Gastrocnemius medialis (tissue), 4 donors: ENCODE measurements around the gene SLC35B4. TPM values are rescaled to one million over a fixed set of nuclear protein-coding genes. Genes with fewer than 3 reads are reported as not detected.

ENCODE experiments used
- ATAC-seq, 2 donors: fragments of 150-250 bp; one replicate each; pipeline ENCODE4 v1.9.1; 2016
- DNase-seq, 2 donors: peaks; one replicate each; pipeline ENCODE4 v3.0.0-alpha.2; 2019
- H3K27ac ChIP-seq, 4 donors: fragments of 200-600 bp; sonication (generic); 1 replicate in 1 of 4; 2 replicates in 3 of 4; pipeline ENCODE4 v1.5.1; 2016 to 2018; ENCODE audit warnings: mild to moderate bottlenecking in 2 of 4, moderate library complexity in 1 of 4
- H3K27me3 ChIP-seq, 3 donors: fragments of 200-600 bp; sonication (generic) in 2 of 3; 1 replicate in 1 of 3; 2 replicates in 2 of 3; pipeline versions ENCODE4 v1.5.1 to v1.6.0; 2016 to 2019; ENCODE audit warnings: mild to moderate bottlenecking in 1 of 3, moderate library complexity in 1 of 3
- H3K36me3 ChIP-seq, 2 donors: fragments of 200-600 bp; sonication (generic) in 1 of 2; one replicate each; pipeline ENCODE4 v1.5.1; 2017 to 2018
- H3K4me1 ChIP-seq, 2 donors: fragments of 200-600 bp; sonication (generic) in 1 of 2; one replicate each; pipeline ENCODE4 v1.5.1; 2016 to 2017; ENCODE audit warnings: mild to moderate bottlenecking in 2 of 2
- H3K4me3 ChIP-seq, 4 donors: fragments of 200-600 bp; sonication (generic) in 3 of 4; 1 replicate in 1 of 4; 2 replicates in 3 of 4; pipeline ENCODE4 v1.5.1; 2016 to 2019; ENCODE audit warnings: mild to moderate bottlenecking in 2 of 4
- H3K9me3 ChIP-seq, 3 donors: fragments of 200-600 bp; sonication (generic) in 2 of 3; 1 replicate in 1 of 3; 2 replicates in 2 of 3; pipeline ENCODE4 v1.5.1; 2016 to 2019
- POLR2A ChIP-seq, 2 donors: fragments of 450-650 bp; IDR thresholded peaks; one replicate each; pipeline ENCODE4 v1.6.1; 2017; ENCODE audit warnings: antibody characterized with exemption in 2 of 2, mild to moderate bottlenecking in 2 of 2, moderate library complexity in 2 of 2
- in situ Hi-C, 4 donors: fragments of 200-750 bp; cut with MboI; loops; one replicate each; pipeline versions ENCODE4 v1.15.0 to v1.8.0; 2017; ENCODE audit warnings: low sequenced_read_pairs in 4 of 4
- intact Hi-C: fragments of 100-400 bp; cut with DNase I; formaldehyde crosslinking; loops from one replicate; pipeline ENCODE4 v1.15.1; 2023; ENCODE audit warnings: low total_unique reads
- total RNA-seq, 4 donors: library from RNA; depleted of rRNA; stranded (reverse); fragments of >200 nt; gene quantifications; one replicate each; pipeline versions ENCODE4 v1.1.0 to v1.2.3, GENCODE V29; 2016
- TF ChIP-seq, protein P1 (sequence below), 5 experiments: fragments of 450-650 bp in 3 of 5; fragments of 200-600 bp in 2 of 5; sonication (generic) in 2 of 5; IDR thresholded peaks in 4 of 5; conservative IDR thresholded peaks in 1 of 5; 1 replicate in 4 of 5; 2 replicates in 1 of 5; pipeline ENCODE4 v1.5.1; 2016 to 2019; ENCODE audit warnings: antibody characterized with exemption in 5 of 5, mild to moderate bottlenecking in 3 of 5, moderate library complexity in 3 of 5

Gene SLC35B4
- total RNA-seq, 4 donors from 2014 or later = 1.7 to 5.0 (median 2.3) TPM

DNA sequence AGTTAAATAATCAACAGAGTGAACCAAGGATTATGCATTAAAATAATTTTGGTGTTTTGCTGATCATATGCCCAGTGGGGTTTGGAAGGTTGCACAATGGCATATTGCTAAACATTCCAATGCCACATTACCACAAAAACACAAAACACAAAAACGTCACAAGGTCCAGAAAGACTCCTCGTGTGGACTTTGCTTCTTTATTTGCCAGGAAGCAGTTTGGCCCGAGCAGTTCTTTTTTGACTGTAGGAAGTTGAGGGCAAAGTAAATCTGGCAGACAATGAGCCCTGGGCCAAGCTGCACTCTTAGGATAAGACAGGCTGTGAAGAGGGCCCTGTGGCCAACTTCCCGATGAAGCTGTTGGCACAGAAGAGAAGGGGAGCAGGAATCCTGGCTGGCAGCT is 39.2 kb upstream of the SLC35B4 start:
- H3K27ac ChIP-seq = no peak overlapping the region
- H3K4me3 ChIP-seq = no peak overlapping the region
- H3K36me3 ChIP-seq = no peaks in the 10 kb centered on the region
- in situ Hi-C loops = no loop called here
- no peaks in the 10 kb centered on the region for H3K27me3 ChIP-seq
- no peaks in the 10 kb centered on the region for H3K4me1 ChIP-seq
- intact Hi-C loops = no loop called here
- no peak for DNase-seq
- TF ChIP-seq POLR2A (IDR thresholded peaks at IDR 0.05) = no peak
- TF ChIP-seq, protein P1, sequence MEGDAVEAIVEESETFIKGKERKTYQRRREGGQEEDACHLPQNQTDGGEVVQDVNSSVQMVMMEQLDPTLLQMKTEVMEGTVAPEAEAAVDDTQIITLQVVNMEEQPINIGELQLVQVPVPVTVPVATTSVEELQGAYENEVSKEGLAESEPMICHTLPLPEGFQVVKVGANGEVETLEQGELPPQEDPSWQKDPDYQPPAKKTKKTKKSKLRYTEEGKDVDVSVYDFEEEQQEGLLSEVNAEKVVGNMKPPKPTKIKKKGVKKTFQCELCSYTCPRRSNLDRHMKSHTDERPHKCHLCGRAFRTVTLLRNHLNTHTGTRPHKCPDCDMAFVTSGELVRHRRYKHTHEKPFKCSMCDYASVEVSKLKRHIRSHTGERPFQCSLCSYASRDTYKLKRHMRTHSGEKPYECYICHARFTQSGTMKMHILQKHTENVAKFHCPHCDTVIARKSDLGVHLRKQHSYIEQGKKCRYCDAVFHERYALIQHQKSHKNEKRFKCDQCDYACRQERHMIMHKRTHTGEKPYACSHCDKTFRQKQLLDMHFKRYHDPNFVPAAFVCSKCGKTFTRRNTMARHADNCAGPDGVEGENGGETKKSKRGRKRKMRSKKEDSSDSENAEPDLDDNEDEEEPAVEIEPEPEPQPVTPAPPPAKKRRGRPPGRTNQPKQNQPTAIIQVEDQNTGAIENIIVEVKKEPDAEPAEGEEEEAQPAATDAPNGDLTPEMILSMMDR (IDR thresholded peaks at IDR 0.05 in 4 of 5, conservative IDR thresholded peaks at IDR 0.05 in 1 of 5) = no peak
- no peak for ATAC-seq
- H3K9me3 ChIP-seq = no peaks in the 10 kb centered on the region

DNA sequence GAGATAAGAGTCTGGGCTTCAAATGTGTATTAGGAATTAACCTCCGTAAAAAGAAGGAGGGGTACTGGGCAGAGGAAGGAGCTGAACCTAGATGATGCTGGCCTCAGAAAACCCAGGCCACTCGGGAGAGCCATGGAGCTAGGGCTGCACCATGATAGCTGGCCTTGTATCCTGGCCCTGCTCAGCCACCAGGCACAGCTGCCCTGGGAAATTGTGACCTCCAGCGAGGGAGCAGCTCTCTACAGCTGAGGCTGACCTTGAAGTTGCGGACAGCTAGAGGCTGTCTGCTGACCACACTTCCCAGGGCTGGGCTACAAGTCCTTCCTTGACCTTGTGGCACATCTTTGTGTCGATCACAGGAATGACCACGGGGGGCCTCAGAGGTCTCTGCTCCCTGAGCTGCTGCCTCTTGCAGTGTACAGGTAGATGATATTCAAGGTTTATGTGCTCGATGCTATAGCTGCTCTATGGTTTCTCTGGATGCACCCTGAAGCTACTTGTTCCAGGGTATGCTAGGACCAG is 38.3 kb upstream of the SLC35B4 start:
- no peak overlapping the region for H3K4me3 ChIP-seq
- H3K9me3 ChIP-seq = no peaks in the 10 kb centered on the region
- in situ Hi-C loops = no loop called here
- H3K36me3 ChIP-seq = no peaks in the 10 kb centered on the region
- TF ChIP-seq, protein P1 (IDR thresholded peaks at IDR 0.05 in 4 of 5, conservative IDR thresholded peaks at IDR 0.05 in 1 of 5) = no peak
- TF ChIP-seq POLR2A (IDR thresholded peaks at IDR 0.05) = no peak
- H3K27me3 ChIP-seq = no peaks in the 10 kb centered on the region
- intact Hi-C loops = no loop called here
- H3K4me1 ChIP-seq = no peaks in the 10 kb centered on the region
- DNase-seq (no peak), ATAC-seq (no peak)
- H3K27ac ChIP-seq = no peak overlapping the region

DNA sequence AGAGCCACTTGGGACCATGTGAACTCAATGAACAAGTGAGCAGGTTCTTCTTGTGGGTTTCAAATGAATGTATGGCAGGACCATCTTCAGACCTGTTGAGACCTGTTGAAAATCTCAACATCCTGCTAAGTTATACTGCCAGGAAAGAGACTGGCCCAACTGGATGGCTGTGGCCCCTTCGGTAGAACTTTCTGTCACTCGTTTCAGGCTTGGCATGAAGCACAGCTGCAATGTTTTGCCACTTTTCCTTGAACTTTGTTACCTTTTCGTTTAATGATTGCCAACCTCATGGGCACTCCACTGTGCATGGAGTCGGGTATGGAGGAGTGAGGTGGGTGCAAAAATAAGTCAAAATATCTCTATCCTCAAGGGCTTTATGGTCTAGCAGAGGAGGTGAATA is 36.7 kb upstream of the SLC35B4 start:
- H3K36me3 ChIP-seq = no peaks in the 10 kb centered on the region
- TF ChIP-seq, protein P1 (IDR thresholded peaks at IDR 0.05 in 4 of 5, conservative IDR thresholded peaks at IDR 0.05 in 1 of 5) = no peak
- TF ChIP-seq POLR2A (IDR thresholded peaks at IDR 0.05) = no peak
- DNase-seq (no peak), ATAC-seq (no peak)
- H3K27ac ChIP-seq = no peak overlapping the region
- H3K4me1 ChIP-seq = no peaks in the 10 kb centered on the region
- no peak overlapping the region for H3K4me3 ChIP-seq
- H3K27me3 ChIP-seq = no peaks in the 10 kb centered on the region
- intact Hi-C loops = no loop called here
- in situ Hi-C loops = no loop called here
- H3K9me3 ChIP-seq = no peaks in the 10 kb centered on the region

GRCh38 chr7:134351424-134351823 is 34.7 kb upstream of the SLC35B4 start:
- DNase-seq (no peak), ATAC-seq (no peak)
- Histone ChIP-seq H3K36me3 (no peaks in the 10 kb centered on the region), H3K9me3 (no peaks in the 10 kb centered on the region), H3K27me3 (no peaks in the 10 kb centered on the region), H3K27ac (no peak overlapping the region), H3K4me3 (no peak overlapping the region), H3K4me1 (no peaks in the 10 kb centered on the region)
- in situ Hi-C loops (no loop called here), intact Hi-C loops (no loop called here)
- TF ChIP-seq, protein P1 (IDR thresholded peaks at IDR 0.05 in 4 of 5, conservative IDR thresholded peaks at IDR 0.05 in 1 of 5) = no peak
- TF ChIP-seq POLR2A (IDR thresholded peaks at IDR 0.05) = no peak

- H3K27me3 ChIP-seq = peaks cover 0 to 2% (median 0%) of the 10 kb centered on the region in 3 donors
- H3K27ac ChIP-seq = no peak overlapping the region
- in situ Hi-C loops = no loop called here
- ATAC-seq (no peak), DNase-seq (no peak)
- H3K9me3 ChIP-seq = no peaks in the 10 kb centered on the region
- H3K4me3 ChIP-seq = no peak overlapping the region
- H3K36me3 ChIP-seq = no peaks in the 10 kb centered on the region
- TF ChIP-seq POLR2A (IDR thresholded peaks at IDR 0.05) = no peak
- TF ChIP-seq, protein P1 (IDR thresholded peaks at IDR 0.05 in 4 of 5, conservative IDR thresholded peaks at IDR 0.05 in 1 of 5) = no peak
- intact Hi-C loops = no loop called here
- no peaks in the 10 kb centered on the region for H3K4me1 ChIP-seq
Measured at GRCh38 chr7:134350709-134351108, 34.0 kb upstream of the SLC35B4 start.
